Activated CD4-positive, alpha-beta T cell treated with anti-CD3 and anti-CD28 coated beads, Interleukin-2, amount 50 U/mL, for 24 hours (primary cell): ENCODE data around the gene CELA2B.
A peak's percentile ranks its signal among the peaks of the same experiment; 100 is the strongest.
"Not testable (repeated sequence)": the region's sequence is repeated elsewhere in the genome, so short reads cannot be mapped to it uniquely, and the experiment has no call there.

Experiments used
- DNase-seq, 2 donors: peaks; one replicate each; pipeline ENCODE4 v3.0.0-alpha.2; 2020; ENCODE audit warnings: low read depth in 1 of 2, low spot score in 1 of 2

The CELA2B gene

DNA sequence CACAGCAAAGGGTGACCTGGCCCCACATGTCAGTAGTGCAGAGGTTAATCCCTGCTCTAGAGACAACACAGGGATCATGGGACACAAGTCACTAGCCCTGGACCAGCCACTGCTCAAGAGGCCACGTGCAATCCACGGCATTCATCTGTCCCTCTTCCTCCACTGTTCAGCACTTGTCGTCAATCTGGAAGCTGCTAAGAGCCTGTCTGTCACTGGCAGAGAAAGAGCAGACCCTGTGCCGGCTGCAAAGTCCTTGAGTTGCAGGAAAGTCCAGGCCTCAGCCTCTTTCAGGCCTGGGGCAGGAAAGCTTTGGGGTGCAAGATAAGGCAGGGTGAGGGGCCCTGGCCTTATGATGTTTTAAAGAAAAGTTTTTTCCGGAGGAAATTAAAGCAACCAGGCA, 16.7 kb downstream of the CELA2B start:
- no peak for DNase-seq

DNA sequence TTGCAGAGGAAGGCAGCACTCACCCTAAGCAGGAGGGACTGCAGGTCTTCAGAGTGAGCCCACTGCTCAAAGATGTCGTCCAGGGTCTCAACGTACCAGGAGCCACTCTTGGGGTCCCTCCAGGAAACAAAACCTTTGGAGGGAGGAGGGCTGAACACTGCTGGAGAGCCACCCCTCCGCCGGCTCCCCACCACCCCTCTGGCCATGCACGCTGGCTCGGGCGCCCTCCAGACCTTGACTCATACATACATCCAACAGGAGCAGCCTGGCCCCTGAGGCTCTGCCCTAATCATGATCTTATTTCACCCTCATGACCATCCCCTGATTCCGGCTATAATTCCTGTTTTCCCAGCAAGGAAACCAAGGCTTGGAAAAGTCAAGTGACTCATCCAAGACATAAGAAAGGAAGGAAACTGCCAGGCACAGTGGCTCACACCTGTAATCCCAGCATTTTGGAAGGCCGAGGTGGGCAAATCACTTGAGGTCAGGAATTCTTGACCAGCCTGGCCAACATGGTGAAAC, 18.0 kb downstream of the CELA2B start:
- DNase-seq: no peak

DNA sequence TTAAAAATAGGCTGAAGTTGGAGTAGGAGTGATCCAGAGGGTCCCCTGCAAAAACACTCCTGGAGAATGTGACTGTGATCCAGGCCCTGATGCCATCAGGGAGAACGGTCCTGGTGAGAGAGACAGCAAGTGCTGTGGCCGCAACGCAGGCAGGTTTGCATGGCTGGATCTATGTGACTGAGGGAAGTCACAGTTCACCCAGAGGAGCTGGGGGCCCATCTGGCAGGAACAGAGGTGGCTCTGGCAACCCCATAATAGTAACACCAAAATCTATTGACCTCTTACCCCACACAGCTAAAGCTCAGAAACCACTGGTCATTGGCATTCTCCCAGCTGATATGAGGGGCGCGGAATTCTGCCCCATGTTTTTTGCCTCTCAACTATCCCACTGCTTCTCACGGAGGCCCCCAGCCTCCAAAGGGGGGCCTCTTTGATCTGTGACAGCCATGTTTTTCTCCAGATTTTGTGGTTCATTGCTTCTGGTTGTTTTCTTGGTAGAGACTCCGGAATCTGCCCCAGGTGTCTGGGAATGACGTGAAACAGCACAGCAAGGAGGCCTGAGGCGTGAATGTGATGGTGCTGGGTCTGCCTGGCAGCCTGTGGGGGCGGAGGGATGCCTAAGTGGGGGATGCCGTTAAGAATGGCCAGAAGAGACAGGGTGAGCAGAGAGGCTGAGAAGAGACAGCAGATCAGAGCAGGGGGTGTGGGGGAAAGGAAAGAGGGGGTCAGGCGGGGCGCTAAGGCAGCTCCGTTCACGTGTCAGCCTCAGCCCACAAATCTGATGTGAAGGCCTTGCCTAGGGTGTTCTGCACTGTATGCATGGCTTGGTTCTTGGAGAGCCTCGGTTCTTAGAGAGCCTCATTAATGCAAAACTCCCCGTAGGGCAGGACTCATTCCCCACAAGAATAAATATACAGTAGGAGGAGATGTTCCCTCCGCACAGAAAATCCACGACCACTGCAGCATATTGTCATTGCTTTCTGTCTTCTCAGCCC, 24.6 kb downstream of the CELA2B start:
- no peak for DNase-seq

DNA sequence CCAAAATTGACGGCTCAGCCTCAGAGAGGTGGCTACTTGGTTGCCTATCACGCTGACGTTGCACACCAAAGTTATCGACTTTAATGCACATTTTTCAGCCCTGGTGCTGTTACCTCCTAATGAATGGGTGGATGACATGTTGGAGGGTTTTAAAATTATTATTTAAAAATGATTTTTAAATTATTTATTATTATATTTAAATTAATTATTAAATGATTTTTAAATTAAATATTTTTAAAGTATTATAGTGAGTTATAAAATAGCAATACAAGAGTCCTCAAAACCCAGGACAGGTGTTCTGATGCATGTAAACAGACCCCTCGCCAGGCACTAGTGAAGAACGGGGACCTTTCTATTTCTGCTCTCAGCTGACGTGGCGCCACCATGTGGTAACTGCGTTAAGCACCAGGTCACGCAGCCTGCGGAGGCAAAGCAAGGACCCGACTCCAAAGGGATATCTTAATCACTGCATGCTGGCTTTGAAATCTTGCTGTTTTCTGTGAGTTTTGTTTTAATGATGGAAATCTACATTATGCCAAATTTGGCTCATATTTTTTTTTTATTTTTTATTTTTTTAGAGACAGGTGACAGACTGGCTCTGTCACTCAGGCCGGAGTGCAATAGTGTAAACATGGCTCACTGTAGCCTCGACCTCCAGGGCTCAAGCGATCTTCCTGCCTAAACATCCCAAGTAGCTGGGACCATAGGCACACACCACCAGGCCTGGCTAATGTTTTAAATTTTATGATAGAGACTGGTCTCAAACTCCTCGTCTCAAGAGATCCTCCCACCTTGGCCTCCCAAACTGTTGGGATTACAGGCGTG, 25.5 kb downstream of the CELA2B start:
- DNase-seq: peak; percentile 12 to 13

DNA sequence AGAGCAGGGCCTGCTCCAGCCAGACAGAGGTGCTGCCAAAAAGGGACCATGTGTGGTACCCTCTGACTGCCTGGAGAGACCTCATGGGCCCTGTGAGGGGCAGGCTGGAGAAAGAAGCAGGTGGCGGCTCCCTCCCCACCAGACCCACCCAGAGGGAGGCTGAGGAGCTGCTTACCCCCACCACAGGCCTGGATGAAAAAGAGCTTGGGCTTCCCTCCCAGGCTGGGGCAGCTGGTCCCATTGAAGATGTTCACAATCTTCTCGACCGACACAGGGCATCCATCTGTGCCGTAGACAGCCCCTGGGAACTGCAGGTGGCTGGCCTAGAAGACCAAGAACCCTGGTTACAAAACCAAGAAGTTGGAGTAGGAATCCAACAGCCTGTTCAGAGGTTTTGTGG, 28.5 kb downstream of the CELA2B start:
- DNase-seq: no peak

DNA sequence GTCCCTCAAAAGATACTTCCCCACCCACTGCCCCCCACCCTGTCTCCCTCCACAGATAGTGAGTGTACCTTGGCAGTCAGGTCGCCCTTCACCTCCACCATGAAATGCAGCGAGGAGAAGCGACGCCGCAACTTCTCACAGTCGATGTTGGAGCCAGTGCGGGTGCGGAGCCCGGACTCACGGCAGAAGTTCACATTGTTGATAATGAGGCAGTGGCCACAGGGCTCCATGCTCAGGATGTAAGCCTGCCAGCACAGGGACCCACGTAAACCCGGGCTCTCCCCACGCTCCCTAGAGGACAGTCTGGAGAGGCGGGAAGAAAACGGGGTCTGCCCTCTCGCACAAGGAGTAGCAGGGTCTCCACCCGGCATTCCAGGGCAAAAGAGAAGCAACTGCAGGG, 30.9 kb downstream of the CELA2B start:
- no peak for DNase-seq

DNA sequence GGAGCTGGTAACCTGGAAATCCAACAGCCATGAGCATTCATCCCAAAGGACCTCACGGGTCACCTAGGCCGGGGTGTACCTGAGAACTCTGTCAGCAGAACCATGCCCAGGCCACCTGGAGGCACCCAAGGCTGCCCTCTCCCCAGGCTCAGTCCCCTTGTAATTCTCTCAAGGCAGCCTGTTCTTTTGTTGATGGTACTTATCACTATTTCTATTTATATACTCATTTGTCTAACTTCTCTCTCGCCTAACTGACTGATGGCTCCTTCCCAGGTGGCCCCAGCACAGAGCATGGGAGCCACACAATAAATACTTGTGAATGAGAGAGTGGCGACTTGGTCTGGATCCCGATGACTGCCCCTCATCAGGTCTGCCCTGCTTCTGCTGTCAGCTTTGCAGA, 31.4 kb downstream of the CELA2B start:
- DNase-seq: no peak

DNA sequence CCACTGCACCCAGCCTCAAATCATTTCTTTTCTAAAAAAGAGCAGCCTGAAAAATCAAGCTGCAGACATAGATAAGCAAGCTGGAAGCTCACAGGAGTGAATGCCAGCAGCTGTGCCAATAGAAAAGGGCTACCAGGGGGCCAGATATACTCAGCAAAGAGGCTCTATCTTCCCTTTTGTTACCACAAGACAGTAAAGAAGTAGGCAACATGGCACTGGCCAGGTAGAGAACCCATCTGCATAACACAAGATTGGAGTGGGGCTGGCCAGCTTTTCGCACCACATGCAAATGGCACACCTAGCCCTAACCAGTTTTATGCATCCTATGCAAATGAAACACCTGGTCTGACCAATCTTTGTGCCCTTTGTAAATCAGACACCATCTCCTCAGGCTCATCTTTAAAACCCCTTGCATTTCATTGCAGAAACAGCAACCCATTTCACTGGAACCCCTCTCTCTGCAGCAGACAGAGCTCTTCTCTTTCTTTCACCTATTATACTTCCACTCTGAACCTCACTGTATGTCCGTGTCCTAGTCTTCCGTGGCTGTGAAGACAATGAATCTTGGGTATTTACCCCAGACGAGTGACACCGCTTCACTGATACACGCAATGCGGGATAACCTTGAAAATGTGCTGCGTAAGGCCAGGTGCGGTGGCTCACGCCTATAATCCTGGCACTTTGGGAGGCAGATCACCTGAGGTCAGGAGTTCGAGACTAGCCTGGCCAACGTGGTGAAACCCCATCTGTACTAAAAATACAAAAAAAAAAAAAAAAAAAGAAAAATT, 33.0 kb downstream of the CELA2B start:
- DNase-seq: no peak

DNA sequence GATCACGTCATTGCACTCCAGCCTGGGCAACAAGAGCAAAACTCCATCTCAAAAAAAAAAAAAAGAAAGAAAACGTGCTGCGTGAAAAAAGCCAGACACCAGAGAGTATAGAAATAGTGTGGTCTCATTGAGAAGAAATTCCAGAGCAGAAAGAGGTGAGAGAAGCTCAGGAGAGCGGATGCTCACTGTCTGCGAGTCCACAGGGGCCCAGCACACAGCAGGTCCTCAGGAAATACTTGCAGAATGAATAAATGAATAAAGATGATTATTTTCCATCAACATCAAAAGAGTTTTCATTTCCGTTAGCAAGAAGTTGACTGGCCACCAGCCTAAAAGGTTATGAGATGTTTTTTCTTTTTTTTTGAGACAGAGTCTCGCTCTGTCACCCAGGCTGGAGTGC, 33.7 kb downstream of the CELA2B start:
- DNase-seq: no peak

DNA sequence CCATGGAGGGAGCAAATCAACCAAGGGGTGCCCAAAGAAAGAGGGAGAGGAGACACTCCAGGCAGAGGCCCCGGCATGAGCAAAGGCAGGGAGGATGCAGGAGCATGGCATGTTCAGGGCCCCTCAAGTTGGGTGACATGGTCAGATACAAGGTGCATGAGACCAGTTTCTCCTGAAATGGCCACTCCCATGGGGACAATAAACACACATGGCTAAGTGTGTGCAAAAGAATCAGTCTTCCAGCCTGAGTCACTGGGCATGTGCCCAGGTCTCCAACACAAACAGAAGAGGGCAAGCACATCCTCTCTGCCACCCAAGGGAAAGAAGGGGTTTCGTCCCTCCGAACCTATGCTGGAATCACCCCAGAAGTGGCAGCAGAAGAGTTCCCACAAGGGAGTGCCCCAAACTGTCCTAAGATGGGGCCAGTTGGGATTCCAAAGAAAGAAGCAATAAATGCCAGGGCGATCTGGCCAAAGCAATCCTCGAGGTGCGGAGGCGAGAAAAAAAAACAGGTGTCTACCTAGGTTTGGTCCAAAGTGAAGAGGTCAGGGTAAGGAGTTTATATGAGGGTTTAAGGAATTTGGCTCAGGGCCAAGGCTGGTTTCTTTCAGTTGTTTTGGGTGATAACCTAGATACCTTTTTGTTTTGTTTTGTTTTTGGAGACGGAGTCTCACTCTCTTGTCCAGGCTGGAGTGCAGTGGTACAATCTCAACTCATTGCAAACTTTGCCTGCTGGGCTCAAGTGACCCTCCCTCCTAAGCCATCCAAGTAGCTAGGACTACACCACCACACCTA, 34.9 kb downstream of the CELA2B start:
- no peak for DNase-seq

DNA sequence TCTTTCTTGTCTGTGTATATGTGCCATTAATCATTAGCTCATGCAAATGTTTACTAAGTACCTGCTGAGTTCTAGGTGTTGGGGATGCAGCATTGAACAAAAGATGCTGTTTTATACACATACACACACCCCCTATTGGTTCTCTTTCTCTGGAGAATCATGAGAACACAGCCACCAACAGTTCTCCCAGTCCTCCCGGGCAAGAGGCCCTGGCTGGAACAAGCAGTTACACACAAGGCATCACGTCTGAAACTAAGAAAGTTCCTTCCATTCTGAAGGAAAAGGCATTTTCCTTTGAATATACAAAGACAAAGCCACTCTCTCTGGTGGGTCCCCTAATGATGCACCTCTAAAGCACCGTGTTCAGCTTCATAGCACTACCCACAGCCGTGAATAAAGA, 37.3 kb downstream of the CELA2B start:
- DNase-seq: no peak

DNA sequence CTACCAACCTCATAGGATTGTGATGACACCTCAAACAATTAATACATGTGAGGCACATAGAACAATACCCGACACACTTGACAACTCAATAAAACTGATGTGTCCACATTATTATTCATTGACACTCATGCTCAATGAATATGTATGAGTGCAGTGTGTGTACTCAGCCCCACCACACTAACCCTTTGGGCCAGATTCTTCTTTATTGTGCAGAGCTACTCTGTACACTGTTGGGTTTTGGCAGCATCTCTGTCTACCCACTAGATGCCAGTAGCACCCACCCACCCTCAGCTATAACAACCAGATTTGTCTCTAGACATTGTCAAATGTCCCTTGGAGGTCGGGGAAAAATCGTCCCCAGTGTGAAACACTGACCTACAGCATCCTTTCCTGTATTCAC, 38.0 kb downstream of the CELA2B start:
- DNase-seq: no peak

DNA sequence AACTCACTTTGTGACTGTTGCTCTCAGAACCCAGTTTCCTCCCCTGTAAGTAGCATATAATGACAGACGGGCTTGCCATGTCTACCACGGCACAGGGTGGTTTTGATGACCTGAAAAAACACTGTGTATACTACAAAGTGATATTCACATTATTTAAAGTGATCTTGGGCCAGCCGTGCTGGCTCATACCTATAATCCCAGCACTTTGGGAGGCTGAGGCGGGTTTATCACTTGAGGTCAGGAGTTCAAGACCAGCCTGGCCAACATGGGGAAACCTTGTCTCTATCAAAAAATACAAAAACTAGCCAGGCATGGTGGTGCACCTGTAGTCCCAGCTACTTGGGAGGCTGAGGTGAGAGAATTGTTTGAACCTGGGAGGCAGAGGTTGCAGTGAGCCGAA, 38.7 kb downstream of the CELA2B start:
- not testable (repeated sequence) for DNase-seq

DNA sequence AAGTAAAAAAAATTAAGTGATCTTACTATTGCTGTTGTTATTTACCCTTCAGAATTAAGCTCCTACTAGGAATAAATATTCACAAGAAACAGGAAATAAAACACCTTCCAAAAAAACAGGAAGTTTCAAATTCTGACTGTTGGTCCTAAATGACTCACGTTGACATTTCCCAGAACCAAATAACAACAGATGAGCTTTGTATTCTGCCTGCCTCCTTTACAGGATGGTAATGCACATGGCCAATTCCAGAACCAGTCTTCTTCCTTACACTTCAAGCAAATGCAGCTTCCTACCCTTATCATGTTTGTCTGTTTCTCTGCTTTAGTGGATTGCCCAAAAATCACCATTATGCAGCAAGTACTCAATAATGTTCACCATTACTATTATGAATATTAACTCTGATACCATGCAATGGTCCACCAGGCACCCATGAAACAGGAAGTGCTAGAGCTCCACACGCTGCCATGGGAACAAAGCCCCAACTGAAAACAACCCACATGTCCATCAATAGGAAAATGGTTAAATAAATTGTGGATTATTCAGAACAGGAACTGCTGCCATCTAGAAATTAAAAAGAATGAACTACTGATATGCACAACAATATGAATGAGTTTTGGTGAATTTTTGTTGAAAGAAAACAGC, 39.2 kb downstream of the CELA2B start:
- DNase-seq: no peak

DNA sequence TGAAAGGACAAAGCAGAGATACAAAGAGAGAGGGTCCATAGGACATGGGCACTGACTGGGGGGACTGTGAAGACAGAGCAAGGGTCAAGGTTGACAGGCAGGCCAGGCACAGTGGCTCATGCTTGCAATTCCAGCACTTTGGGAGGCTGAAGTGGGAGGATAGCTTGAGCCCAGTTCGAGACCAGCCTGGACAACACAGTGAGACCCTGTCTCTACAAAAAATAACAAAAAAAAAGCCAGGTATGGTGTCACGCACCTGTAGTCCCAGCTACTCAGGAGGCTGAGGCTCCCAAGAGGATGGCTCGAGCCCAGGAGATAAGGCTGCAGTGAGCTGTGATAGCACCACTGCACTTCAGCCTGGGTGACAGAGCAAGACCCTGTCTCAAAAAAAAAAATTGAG, 43.7 kb downstream of the CELA2B start:
- DNase-seq: no peak

DNA sequence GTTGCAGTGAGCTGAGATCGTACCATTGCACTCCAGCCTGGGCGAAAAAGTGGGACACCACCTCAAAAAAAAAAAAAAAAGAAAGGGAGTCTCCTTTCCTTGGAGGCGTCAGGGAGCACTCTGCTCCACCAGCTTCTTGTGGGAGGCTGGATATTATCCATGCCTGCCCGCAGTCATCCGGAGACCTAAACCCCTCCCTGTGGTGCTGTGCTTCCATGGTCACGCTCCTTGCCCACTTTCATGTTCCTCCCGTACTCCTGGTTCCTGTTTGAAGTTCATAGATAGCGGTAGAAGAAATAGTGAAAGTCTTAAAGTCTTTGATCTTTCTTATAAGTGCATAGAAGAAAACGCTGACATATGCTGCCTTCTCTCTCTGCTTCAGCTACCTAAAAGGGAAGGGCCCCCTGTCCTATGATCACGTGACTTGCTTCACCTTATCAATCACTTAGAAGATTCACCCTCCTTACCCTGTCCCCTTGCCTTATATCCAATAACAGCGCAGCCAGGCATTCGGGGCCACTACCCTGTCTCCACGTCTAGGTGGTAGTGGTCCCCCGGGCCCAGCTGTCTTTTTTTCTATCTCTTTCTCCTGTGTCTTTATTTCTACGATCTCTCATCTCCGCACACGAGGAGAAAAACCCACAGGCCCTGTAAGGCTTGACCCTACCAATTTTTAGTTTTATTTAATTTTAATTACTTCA, 45.5 kb downstream of the CELA2B start:
- not testable (repeated sequence) for DNase-seq

DNA sequence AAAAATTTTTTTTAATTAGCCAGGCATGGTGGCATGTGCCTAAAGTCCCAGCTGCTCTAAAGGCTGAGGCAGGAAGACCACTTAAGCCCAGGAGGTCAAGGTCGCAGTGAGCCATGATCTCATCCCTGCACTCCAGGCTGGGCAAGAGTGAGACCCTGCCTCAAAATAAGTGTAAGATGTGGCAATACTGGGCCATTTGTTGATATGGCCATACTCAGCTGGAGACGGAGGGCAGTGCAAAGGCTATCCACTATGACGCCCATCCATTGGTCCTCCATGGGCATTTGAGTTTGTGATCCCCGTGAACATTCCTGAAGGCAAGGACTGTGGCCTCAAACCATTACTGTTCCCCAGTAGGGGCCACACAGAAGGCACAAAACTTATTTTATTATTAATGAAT, 46.6 kb downstream of the CELA2B start:
- DNase-seq: no peak

DNA sequence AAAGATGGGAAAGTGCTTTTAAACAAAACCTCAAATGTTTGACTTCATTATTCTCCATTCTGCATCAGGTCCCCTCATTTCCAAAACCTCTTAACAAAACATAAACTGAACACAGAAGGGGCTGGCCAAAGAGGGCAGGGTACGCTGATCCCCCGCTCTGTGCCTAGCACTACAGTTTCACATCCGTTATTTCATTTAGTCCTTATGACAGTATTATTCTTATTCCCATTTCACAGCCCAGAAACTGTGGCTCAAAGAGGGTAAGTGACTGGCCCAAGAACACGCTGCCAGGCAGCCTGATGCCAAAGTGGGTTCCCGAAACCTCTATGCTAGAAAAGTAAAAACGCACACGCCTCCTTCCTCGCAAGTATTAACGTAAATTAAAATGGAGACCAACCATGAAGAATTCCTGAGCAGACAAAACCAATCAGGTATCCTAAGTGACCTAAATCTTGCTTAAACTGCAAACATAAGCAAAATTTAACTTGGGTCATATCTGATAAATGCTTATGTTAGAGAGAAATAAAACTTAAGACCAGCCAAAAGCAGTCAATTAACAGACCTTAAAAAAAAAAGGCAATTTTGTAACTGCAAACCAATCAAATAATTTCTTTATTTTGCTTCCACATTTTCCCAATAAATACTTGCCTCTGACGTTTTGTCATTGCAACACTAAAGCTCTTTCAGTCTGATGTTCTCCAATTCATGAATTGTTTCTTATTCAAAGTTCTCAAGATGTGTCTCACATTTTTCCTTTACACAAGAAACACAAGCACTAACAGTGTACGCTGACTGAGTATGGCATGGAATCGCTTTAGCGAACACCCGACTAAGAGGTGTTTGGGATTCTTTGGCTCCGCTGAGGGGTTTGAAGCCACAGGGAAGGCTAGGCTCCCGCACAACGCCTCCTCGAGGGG, 47.5 kb downstream of the CELA2B start:
- DNase-seq: peak in 1 of 2 donors; percentile 10
